Measurements from ENCODE around the gene FRMD3. TPM values are rescaled to one million over a fixed set of nuclear protein-coding genes. Genes with fewer than 3 reads are reported as not detected.

Gene FRMD3
- total RNA-seq, 2 experiments from 2014 or later = 0.27 to 1.1 TPM

- peaks cover under 1% of the 10 kb centered on the region for H3K9me3 Mint-ChIP-seq
- TF ChIP-seq, protein P1, sequence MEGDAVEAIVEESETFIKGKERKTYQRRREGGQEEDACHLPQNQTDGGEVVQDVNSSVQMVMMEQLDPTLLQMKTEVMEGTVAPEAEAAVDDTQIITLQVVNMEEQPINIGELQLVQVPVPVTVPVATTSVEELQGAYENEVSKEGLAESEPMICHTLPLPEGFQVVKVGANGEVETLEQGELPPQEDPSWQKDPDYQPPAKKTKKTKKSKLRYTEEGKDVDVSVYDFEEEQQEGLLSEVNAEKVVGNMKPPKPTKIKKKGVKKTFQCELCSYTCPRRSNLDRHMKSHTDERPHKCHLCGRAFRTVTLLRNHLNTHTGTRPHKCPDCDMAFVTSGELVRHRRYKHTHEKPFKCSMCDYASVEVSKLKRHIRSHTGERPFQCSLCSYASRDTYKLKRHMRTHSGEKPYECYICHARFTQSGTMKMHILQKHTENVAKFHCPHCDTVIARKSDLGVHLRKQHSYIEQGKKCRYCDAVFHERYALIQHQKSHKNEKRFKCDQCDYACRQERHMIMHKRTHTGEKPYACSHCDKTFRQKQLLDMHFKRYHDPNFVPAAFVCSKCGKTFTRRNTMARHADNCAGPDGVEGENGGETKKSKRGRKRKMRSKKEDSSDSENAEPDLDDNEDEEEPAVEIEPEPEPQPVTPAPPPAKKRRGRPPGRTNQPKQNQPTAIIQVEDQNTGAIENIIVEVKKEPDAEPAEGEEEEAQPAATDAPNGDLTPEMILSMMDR (IDR thresholded peaks at IDR 0.05) = no peak
- H3K27ac Mint-ChIP-seq = no peak overlapping the region
- no peaks in the 10 kb centered on the region for H3K27me3 Mint-ChIP-seq
- no peaks in the 10 kb centered on the region for H3K4me1 Mint-ChIP-seq (ENCODE audit: low read depth)
- DNase-seq (no peak), ATAC-seq (no peak)
- ChIA-PET CTCF (no interaction called here), POLR2A (no interaction called here)
- H3K4me3 Mint-ChIP-seq = no peak overlapping the region
- peaks cover under 1% of the 10 kb centered on the region for H3K36me3 Mint-ChIP-seq (ENCODE audit: low read depth)
- intact Hi-C loops (cut with micrococcal nuclease) = no loop called here
Observed at GRCh38 chr9:83466351-83466750, 71.8 kb downstream of the FRMD3 start.

DNA sequence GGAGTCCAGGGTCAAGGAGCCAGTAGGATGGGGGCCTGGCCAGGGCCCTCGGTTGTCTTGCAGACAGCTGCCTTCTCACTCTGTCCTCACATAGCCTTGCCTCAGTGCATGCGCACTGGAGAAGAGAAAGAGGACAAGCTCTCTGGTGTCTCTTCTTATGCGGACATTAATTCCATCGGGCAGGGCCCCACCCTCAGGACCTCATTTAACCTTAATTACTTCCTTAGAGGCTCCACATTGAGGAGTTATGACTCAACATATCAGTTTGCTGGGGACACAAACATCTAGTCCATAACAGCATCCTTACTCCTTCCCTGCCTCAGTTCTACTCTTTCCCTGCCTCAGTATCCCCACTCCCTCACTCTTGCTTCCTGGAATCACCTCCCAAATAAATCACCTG lies 78.4 kb downstream of the FRMD3 start:
- Mint-ChIP-seq H3K4me1 (ENCODE audit: low read depth) (no peaks in the 10 kb centered on the region), H3K27me3 (no peaks in the 10 kb centered on the region), H3K4me3 (no peak overlapping the region), H3K27ac (no peak overlapping the region), H3K36me3 (ENCODE audit: low read depth) (peaks cover 2% of the 10 kb centered on the region), H3K9me3 (peaks cover 6% of the 10 kb centered on the region)
- no peak for DNase-seq
- ChIA-PET CTCF (no interaction called here), POLR2A (no interaction called here)
- intact Hi-C loops (cut with micrococcal nuclease) = no loop called here
- TF ChIP-seq, protein P1 (IDR thresholded peaks at IDR 0.05) = no peak
- ATAC-seq = no peak

GRCh38 chr9:83458530-83458929 lies 79.7 kb downstream of the FRMD3 start:
- peaks cover 2% of the 10 kb centered on the region for H3K36me3 Mint-ChIP-seq (ENCODE audit: low read depth)
- H3K9me3 Mint-ChIP-seq = peaks cover 6% of the 10 kb centered on the region
- no peaks in the 10 kb centered on the region for H3K27me3 Mint-ChIP-seq
- no peak for ATAC-seq
- H3K4me3 Mint-ChIP-seq = no peak overlapping the region
- POLR2A ChIA-PET = no interaction called here
- intact Hi-C loops (cut with micrococcal nuclease) = no loop called here
- no peak overlapping the region for H3K27ac Mint-ChIP-seq
- no peak for DNase-seq
- TF ChIP-seq, protein P1 (IDR thresholded peaks at IDR 0.05) = no peak
- CTCF ChIA-PET = no interaction called here
- no peaks in the 10 kb centered on the region for H3K4me1 Mint-ChIP-seq (ENCODE audit: low read depth)

DNA sequence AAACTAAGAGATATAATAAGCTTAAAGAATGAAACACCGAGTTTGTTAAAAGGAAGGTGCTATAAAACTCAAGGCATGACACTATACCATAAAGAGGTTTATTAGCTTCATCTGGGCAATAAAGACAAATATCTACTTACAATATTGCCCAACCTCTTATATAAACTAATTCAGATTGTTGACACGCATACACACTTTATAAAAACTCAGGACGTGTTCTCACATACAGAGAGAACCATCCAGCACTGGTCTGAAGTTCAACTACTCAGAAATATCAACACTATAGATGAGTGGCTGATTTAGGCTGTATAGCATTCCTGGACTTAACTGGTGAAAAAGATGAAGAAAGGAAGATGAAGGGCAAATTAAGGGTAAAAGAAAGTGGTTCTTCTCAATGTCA lies 81.2 kb downstream of the FRMD3 start:
- Mint-ChIP-seq H3K27ac (no peak overlapping the region), H3K9me3 (peaks cover 6% of the 10 kb centered on the region), H3K4me3 (no peak overlapping the region), H3K4me1 (ENCODE audit: low read depth) (no peaks in the 10 kb centered on the region), H3K36me3 (ENCODE audit: low read depth) (peaks cover 2% of the 10 kb centered on the region), H3K27me3 (no peaks in the 10 kb centered on the region)
- ChIA-PET CTCF (no interaction called here), POLR2A (no interaction called here)
- DNase-seq = no peak
- TF ChIP-seq, protein P1 (IDR thresholded peaks at IDR 0.05) = no peak
- intact Hi-C loops (cut with micrococcal nuclease) = no loop called here
- no peak for ATAC-seq

- H3K4me1 Mint-ChIP-seq (ENCODE audit: low read depth) = no peaks in the 10 kb centered on the region
- ATAC-seq (no peak), DNase-seq (no peak)
- H3K9me3 Mint-ChIP-seq = peaks cover 4% of the 10 kb centered on the region
- POLR2A ChIA-PET = no interaction called here
- no peak overlapping the region for H3K4me3 Mint-ChIP-seq
- no peaks in the 10 kb centered on the region for H3K27me3 Mint-ChIP-seq
- CTCF ChIA-PET = interaction anchor here (0.8 kb wide), 1 partner anchor 122 kb away, joined by 3 read pairs; no protein-coding TSS in a partner anchor
- peaks cover under 1% of the 10 kb centered on the region for H3K36me3 Mint-ChIP-seq (ENCODE audit: low read depth)
- H3K27ac Mint-ChIP-seq = no peak overlapping the region
- intact Hi-C loops (cut with micrococcal nuclease) = no loop called here
- TF ChIP-seq, protein P1 (IDR thresholded peaks at IDR 0.05) = no peak
Observed at GRCh38 chr9:83456226-83456625, 82.0 kb downstream of the FRMD3 start.
